HG02610 (cell line): ENCODE measurements around the gene MYOCOS.
A peak's percentile ranks its signal among the peaks of the same experiment; 100 is the strongest.

Experiments
- ATAC-seq: cut with Tn5 transposase; IDR thresholded peaks from one replicate; pipeline ENCODE4 v1.9.1; 2021; ENCODE audit warnings: mild to moderate bottlenecking, moderate library complexity; ENCODE audit not compliant: unreplicated experiment

The MYOCOS gene

GRCh38 chr1:171623651-171624331 is 1.7 kb downstream of the MYOCOS start:
- ATAC-seq = no peak

DNA sequence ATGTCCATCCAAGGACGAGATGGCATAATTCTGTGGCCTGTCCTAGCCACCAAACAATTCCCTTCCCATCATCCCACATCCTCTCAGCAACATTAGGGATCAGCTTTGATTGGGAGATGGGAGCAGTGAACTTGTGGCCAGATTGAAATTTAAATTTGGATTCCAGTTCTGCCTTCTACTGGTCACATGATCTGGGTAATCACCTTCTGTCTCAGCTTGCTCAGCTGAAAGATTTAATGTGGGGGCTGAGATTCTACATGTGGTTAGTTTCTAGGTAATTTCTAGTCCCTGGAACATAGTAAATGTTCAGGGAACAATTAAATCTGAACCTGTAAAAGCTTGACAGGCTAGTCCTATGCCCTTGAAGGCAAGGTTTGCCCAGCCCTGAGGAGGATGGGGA is 3.2 kb downstream of the MYOCOS start:
- no peak for ATAC-seq

GRCh38 chr1:171627020-171627419 is 5.0 kb downstream of the MYOCOS start:
- ATAC-seq = no peak

- ATAC-seq = no peak
Observed at GRCh38 chr1:171628225-171628624, 6.2 kb downstream of the MYOCOS start.

GRCh38 chr1:171635661-171636060 is 13.6 kb downstream of the MYOCOS start:
- no peak for ATAC-seq

DNA sequence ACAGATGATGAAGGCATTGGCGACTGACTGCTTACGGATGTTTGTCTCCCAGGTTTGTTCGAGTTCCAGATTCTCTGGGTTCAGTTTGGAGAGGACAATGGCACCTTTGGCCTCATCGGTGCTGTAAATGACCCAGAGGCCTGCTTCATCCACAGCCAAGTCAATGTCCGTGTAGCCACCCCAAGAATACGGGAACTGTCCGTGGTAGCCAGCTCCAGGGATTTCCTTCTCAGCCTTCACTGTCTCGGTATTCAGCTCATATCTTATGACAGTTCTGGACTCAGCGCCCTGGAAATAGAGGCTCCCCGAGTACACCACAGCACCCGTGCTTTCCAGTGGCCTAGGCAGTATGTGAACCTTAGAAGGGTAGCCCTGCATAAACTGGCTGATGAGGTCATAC is 14.1 kb downstream of the MYOCOS start:
- no peak for ATAC-seq

DNA sequence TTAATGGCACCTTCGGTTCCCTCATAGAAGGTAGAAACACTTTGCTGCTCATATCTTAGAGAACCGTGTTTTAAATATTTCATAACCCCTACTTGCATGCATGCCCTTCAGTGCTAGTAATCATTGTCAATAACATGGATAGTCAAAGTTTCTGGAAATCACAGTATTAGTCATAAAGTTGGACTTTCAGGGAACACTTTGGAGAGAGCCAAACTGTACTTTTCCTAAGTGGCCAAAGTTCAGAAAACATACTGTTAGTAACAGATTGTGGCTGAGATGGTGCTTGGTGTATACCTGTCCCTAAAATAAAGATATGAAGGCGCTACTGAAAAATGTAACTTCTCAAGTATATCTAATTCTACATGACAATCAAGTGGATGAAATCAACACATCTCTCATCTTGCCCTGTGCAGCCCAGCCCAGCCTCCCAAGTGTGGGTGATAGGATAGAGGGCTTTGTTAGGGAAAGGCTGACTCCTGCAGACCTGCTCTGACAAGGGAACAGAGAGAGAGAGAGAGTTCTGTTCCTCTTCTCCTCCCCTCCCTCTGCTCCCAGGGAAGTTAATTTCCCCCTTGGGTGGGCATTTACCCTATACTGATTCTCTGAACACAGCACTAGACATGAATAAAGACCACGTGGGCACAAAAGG is 16.0 kb downstream of the MYOCOS start:
- ATAC-seq = no peak

- ATAC-seq = no peak
Observed at GRCh38 chr1:171640225-171640624, 18.2 kb downstream of the MYOCOS start.

- ATAC-seq = no peak
Observed at GRCh38 chr1:171641076-171641864, 19.2 kb downstream of the MYOCOS start.

DNA sequence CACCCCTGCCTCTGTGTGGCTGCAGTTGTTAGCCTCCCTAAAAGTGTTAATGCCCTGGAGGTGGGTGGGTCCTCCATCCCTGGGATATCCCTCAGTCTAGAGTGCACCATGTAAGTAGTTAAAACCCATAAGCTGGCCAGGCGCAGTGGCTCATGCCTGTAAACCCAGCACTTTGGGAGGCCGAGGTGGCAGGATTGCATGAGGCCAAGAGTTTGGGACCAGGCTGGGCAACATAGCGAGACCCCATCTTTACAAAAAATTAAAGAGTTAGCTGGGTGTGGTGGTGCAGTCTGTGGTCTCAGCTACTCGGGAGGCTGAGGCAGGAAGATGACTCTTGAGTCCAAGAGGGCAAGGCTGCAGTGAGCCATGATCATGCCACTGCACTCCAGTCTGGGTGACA is 20.2 kb downstream of the MYOCOS start:
- no peak for ATAC-seq

DNA sequence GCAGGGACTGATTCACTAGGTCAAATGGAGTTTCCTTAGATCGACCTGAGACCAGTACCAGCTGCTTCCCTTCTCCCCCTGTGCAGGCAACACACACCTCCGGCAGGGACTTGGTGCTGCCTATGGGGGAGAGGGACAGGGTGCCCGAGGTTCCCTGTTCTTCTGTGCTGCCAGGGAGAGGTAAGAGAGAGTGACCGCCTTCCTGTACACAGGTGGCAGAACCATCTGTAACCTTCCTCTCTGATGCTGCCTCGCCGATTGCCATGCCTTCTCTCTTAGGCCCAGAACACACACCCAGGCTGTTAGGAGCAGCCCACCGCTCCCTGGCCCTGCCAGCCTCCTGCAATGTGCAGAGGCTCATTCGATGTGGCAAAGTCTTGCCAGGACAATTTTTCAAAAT is 21.1 kb downstream of the MYOCOS start:
- no peak for ATAC-seq

GRCh38 chr1:171644805-171645483 is 22.9 kb downstream of the MYOCOS start:
- peak; percentile 53 for ATAC-seq

- ATAC-seq = no peak
Observed at GRCh38 chr1:171645553-171646248, 23.7 kb downstream of the MYOCOS start.

DNA sequence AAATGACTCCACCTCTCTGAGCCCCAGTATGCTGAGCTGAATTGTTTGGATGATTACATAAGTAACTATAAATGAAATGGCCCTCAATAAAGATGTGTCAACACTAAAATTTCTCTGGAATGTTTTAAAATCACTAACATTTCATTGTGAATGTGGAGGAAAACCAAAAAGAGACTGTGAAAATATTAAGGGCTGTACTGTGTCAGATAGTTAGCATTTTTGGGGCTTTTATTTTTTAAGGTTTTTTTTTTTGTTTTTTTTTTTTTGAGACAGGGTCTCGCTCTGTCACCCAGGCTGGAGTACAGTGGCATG is 24.2 kb downstream of the MYOCOS start:
- no peak for ATAC-seq

DNA sequence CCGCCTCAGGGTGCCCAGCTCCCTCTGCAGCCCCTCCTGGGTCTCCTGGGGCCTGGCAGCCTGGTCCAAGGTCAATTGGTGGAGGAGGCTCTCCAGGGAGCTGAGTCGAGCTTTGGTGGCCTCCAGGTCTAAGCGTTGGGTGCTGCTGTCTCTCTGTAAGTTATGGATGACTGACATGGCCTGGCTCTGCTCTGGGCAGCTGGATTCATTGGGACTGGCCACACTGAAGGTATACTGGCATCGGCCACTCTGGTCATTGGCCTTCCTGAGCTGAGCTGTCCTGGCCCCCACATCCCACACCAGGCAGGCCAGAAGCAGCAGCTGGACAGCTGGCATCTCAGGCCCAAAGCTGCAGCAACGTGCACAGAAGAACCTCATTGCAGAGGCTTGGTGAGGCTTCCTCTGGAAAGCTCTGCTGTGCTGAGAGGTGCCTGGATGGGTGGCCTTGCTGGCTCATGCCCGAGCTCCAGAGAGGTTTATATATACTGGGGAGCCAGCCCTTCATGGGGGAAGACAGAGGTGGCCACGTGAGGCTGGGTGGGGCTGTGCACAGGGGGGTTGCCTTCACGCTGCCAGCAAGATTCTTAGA is 30.3 kb downstream of the MYOCOS start, which contains the start of gene MYOC:
TSS of gene MYOC (minus strand) at position 455 of the 589 bp plus-strand sequence. CDS start at position 378, 77 bp downstream.
- ATAC-seq = no peak

- ATAC-seq = no peak
Observed at GRCh38 chr1:171653796-171654195, 31.8 kb downstream of the MYOCOS start.

- no peak for ATAC-seq
Observed at GRCh38 chr1:171654201-171654941, 32.3 kb downstream of the MYOCOS start.

GRCh38 chr1:171654942-171655745 is 33.1 kb downstream of the MYOCOS start:
- peak; percentile 73 for ATAC-seq

GRCh38 chr1:171655746-171656116 is 33.7 kb downstream of the MYOCOS start:
- ATAC-seq = no peak
